ENCODE measurements around the gene DOCK9. TPM values are rescaled to one million over a fixed set of nuclear protein-coding genes. Genes with fewer than 3 reads are reported as not detected.
A peak's percentile ranks its signal among the peaks of the same experiment; 100 is the strongest.

Gene DOCK9
- total RNA-seq, 1 experiment from 2014 or later = 36.6 TPM

DNA sequence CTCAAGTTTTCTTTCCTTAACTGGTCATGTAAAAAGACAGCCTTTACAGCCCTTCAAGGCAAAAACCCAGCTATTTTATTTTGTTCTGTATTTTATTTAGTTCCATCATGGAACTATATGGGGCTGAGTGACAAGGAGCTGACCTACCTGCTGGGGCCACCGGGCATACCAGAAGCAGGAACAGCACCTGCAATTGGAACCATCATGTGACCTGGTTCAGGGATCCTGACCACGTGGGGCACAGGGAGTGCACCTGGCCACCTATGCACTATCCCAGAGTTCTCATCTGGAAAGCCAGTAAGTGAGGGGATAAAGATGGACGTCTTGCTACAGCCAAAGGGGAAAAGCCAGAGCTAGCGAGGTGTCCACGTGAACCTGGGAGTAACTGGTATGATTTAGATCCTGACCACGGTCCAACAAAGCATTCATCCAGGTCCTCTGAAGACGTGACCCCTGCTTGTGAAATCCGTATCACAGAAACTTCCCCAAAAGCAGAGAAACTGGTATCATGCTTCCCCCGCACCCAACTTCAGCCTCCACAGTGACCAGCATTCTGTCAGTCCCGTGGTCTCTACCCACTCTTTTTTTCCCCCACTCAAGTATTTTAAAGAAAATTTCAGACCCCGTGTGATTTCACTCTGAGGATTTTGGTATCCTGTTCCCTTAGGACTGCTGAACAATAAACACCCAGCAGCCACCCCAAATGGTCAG is 184.9 kb downstream of the DOCK9 start:
- DNase-seq (ENCODE audit: low spot score) (no peak), ATAC-seq (no peak)
- peaks cover 6% of the 10 kb centered on the region; the same call in 1 of the 2 replicates for H3K36me3 Mint-ChIP-seq
- ChIA-PET POLR2A (no interaction called here), CTCF (no interaction called here)
- no peaks in the 10 kb centered on the region for H3K27me3 Mint-ChIP-seq (ENCODE audit: low read depth)
- peaks cover 6% of the 10 kb centered on the region for H3K4me1 Mint-ChIP-seq
- TF ChIP-seq ZNF416 (CRISPR knock-in tag; IDR thresholded peaks at IDR 0.05) = no peak
- peak; percentile 60; the same call in 1 of the 2 replicates for TF ChIP-seq USF1 (CRISPR knock-in tag; IDR thresholded peaks at IDR 0.05)
- TF ChIP-seq USF2 (CRISPR knock-in tag; IDR thresholded peaks at IDR 0.05) = peak; percentile 54
- H3K9me3 Mint-ChIP-seq = peaks cover 10% of the 10 kb centered on the region
- H3K4me3 Mint-ChIP-seq = no peak overlapping the region
- no peak overlapping the region for H3K27ac Mint-ChIP-seq

DNA sequence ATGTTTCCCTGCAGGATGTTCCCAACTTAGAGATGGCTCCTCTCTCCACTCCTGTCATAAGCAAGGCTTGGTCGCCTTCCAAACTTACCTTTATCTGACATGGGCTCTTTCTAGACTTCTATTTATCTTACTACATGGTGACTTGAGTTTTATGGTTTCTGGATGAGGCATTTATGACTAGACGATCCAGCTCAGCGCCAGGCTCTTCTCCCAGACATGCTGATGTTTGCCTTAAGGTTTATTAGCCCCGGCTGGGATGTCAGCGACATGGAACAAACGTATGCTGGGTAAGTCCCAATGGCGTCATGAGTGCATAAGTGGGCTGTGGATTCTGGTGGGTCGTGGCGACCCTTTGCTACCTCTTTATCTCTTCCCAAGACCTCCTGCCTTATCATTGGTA is 185.5 kb downstream of the DOCK9 start:
- ATAC-seq (no peak), DNase-seq (ENCODE audit: low spot score) (no peak)
- Mint-ChIP-seq H3K27ac (no peak overlapping the region), H3K36me3 (peaks cover 6% of the 10 kb centered on the region; the same call in 1 of the 2 replicates), H3K4me3 (no peak overlapping the region), H3K4me1 (peaks cover 6% of the 10 kb centered on the region), H3K9me3 (peaks cover 10% of the 10 kb centered on the region), H3K27me3 (ENCODE audit: low read depth) (no peaks in the 10 kb centered on the region; the same call in 1 of the 2 replicates)
- ChIA-PET CTCF (no interaction called here), POLR2A (no interaction called here)
- TF ChIP-seq FOXJ3 (CRISPR knock-in tag; IDR thresholded peaks at IDR 0.05; ENCODE audit: borderline replicate concordance) (no peak), NFYB (CRISPR knock-in tag; conservative IDR thresholded peaks at IDR 0.05; ENCODE audit: low read depth) (no peak), SOX15 (CRISPR knock-in tag; IDR thresholded peaks at IDR 0.05) (no peak), ZNF317 (CRISPR knock-in tag; IDR thresholded peaks at IDR 0.05; ENCODE audit: borderline replicate concordance, low read depth) (no peak), ZNF281 (CRISPR knock-in tag; IDR thresholded peaks at IDR 0.05) (no peak), HMGA2 (CRISPR knock-in tag; IDR thresholded peaks at IDR 0.05) (no peak), ZNF396 (CRISPR knock-in tag; IDR thresholded peaks at IDR 0.05; ENCODE audit: borderline replicate concordance) (no peak), ZNF263 (CRISPR knock-in tag; IDR thresholded peaks at IDR 0.05; ENCODE audit: low read depth) (no peak), ZNF232 (CRISPR knock-in tag; IDR thresholded peaks at IDR 0.05) (no peak), ZNF671 (CRISPR knock-in tag; IDR thresholded peaks at IDR 0.05) (no peak), SP1 (CRISPR knock-in tag; conservative IDR thresholded peaks at IDR 0.05) (no peak), MLX (CRISPR knock-in tag; IDR thresholded peaks at IDR 0.05) (no peak), ZNF423 (CRISPR knock-in tag; IDR thresholded peaks at IDR 0.05) (no peak), JUN (CRISPR knock-in tag; IDR thresholded peaks at IDR 0.05) (no peak), STAT6 (CRISPR knock-in tag; conservative IDR thresholded peaks at IDR 0.05; ENCODE audit: low read depth) (no peak)
- TF ChIP-seq, protein P1, sequence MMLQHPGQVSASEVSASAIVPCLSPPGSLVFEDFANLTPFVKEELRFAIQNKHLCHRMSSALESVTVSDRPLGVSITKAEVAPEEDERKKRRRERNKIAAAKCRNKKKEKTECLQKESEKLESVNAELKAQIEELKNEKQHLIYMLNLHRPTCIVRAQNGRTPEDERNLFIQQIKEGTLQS (CRISPR knock-in tag; conservative IDR thresholded peaks at IDR 0.05) = no peak
- TF ChIP-seq, protein P2, sequence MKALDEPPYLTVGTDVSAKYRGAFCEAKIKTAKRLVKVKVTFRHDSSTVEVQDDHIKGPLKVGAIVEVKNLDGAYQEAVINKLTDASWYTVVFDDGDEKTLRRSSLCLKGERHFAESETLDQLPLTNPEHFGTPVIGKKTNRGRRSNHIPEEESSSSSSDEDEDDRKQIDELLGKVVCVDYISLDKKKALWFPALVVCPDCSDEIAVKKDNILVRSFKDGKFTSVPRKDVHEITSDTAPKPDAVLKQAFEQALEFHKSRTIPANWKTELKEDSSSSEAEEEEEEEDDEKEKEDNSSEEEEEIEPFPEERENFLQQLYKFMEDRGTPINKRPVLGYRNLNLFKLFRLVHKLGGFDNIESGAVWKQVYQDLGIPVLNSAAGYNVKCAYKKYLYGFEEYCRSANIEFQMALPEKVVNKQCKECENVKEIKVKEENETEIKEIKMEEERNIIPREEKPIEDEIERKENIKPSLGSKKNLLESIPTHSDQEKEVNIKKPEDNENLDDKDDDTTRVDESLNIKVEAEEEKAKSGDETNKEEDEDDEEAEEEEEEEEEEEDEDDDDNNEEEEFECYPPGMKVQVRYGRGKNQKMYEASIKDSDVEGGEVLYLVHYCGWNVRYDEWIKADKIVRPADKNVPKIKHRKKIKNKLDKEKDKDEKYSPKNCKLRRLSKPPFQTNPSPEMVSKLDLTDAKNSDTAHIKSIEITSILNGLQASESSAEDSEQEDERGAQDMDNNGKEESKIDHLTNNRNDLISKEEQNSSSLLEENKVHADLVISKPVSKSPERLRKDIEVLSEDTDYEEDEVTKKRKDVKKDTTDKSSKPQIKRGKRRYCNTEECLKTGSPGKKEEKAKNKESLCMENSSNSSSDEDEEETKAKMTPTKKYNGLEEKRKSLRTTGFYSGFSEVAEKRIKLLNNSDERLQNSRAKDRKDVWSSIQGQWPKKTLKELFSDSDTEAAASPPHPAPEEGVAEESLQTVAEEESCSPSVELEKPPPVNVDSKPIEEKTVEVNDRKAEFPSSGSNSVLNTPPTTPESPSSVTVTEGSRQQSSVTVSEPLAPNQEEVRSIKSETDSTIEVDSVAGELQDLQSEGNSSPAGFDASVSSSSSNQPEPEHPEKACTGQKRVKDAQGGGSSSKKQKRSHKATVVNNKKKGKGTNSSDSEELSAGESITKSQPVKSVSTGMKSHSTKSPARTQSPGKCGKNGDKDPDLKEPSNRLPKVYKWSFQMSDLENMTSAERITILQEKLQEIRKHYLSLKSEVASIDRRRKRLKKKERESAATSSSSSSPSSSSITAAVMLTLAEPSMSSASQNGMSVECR (CRISPR knock-in tag; IDR thresholded peaks at IDR 0.05; ENCODE audit: borderline replicate concordance) = no peak

Data from WTC11 (cell line).